NCI-H1092 (cell line): ENCODE data around the gene ADAM12.
"Not testable (repeated sequence)": the region's sequence is repeated elsewhere in the genome, so short reads cannot be mapped to it uniquely, and the experiment has no call there.

ENCODE experiments used
- DNase-seq: peaks from one replicate; lab custom pipeline; 2025; lab: John Stamatoyannopoulos, UW

The ADAM12 gene

GRCh38 chr10:126177417-126178030 is 210.8 kb downstream of the ADAM12 start:
- DNase-seq = no peak

DNA sequence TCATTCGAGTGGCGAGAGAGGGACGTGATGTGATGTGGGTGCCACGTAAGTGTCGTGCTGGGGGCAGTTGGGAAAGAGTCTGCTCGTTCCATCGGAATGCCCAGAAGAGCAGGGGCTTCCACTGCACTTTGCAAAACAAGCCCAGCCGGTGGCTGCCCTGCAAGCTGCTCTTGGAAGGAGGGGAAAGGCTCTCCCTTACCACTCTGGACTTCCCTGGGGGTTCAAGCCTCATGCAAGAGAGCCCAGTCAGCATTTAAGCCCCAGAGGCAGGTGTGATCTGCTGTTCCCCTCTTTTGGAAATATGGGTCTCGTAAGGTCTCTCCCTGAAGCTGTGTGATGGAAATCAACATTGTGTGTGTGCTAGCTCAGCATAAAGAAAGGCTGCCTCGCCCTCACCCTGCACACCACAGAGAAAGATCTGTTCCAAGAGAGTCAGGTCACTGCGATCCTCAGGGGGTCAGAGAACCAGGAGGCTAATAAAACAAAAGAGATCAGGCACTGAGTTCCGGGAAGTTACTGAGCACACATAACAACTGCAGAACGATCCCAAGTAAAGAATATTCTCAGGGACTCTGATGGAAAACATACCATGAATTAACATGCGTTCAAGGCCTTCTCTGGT is 212.5 kb downstream of the ADAM12 start:
- no peak for DNase-seq

DNA sequence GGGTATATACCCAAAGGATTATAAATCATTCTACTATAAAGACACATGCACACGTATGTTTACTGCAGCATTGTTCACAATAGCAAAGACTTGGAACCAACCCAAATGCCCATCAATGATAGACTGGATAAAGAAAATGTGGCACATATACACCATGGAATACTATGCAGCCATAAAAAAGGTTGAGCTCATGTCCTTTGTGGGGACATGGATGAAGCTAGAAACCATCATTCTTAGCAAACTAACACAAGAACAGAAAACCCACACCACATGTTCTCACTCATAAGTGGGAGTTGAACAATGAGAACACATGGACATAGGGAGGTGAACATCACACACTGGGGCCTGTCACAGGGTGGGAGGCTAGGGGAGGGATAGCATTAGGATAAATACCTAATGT is 215.5 kb downstream of the ADAM12 start:
- not testable (repeated sequence) for DNase-seq

GRCh38 chr10:126171555-126171954 is 216.7 kb downstream of the ADAM12 start:
- no peak for DNase-seq

DNA sequence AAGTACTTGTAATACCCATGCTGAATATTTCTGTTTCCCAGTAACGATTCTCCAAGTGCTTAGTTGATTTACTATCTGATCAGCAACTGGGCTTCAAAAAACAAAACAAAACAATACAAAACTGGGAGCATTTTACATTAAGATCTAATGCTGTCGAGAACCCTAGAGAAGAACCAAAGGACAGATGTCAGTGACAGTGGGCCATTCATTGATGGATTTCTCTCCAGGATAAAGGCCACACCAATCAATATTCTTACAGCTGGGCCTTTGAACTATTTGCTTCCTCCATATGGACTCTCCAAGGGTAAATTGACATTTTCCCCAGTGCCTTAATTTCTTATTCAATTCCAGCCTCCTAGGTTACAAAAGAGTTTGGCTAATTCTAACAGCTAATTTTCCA is 217.5 kb downstream of the ADAM12 start:
- DNase-seq = no peak

DNA sequence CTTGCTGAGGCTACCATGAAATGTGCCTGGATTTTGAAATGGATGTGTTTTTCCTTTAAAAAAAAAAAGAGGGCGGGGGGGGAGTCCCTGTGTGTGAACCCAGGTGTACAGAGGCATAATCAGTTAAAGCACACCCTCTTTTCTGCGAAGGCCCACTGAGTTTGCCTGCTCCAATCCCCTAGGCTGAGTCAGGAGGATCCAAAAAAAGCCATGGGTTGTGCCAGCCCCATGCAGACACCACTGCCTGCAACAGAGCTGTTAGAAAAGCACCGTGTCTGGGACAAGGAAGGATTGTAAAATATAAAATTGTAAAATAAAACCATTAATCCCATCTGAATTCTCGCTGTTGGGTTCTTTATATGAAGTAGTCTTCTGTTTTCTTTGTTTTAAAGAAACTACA is 217.9 kb downstream of the ADAM12 start:
- DNase-seq = no peak

DNA sequence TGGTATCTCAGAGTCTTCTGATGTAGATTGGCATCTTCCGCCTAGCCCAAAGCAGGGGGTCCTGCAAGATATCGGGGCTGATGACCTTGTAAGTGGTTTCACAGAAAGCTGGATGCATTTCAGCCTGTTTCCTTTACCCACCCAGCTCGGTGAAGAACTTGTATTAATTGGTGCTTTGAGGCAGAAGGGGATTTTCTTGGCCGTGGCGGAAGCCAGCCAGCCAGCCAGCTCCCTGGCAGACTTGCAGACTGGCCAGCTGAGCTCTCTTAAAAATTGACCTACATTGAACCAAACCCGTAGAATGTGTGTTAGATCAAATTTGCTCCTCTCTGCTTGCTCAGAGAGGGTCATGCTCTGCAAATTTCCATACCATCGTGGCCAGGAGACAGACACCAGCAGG is 218.4 kb downstream of the ADAM12 start:
- no peak for DNase-seq

GRCh38 chr10:126166797-126167196 is 221.5 kb downstream of the ADAM12 start:
- no peak for DNase-seq

DNA sequence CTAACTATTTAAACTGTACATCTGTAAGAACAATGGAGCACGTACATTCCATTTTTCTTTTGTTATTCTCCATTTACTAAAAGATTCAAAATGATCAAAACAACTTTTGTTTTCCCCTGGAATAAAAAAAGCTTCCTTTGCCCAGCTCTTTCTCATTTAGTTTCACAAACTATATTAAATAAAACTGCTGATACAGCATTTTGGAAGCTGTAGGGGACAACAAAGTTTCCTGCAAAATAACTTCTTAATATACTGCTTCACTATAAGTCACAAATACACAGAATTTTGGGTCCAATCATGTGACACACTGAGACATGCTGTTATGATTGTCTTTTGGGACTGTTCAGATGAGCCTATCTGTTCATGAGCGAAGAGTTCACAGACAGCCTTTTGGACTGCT is 222.4 kb downstream of the ADAM12 start:
- no peak for DNase-seq

DNA sequence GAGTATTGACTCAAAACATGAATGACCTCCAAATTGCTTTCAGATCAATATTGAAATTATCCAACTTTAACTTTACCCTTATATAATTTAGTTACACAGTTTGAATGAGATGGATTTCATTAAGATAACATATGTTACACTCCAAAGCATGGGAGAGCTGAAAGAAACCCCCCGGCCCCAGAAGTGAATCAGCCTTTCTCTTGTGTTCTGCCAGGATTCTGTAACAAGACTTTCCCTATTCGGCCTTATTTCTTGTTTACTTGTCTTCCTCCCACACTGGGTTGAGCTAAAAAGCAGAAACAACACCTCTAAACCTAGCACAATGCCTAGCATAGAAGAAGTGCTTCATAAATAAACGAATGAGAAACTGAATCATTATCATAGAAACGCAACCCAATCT is 224.8 kb downstream of the ADAM12 start:
- no peak for DNase-seq

- no peak for DNase-seq
These were observed 226.6 kb downstream of the ADAM12 start for GRCh38 chr10:126161691-126162090.

DNA sequence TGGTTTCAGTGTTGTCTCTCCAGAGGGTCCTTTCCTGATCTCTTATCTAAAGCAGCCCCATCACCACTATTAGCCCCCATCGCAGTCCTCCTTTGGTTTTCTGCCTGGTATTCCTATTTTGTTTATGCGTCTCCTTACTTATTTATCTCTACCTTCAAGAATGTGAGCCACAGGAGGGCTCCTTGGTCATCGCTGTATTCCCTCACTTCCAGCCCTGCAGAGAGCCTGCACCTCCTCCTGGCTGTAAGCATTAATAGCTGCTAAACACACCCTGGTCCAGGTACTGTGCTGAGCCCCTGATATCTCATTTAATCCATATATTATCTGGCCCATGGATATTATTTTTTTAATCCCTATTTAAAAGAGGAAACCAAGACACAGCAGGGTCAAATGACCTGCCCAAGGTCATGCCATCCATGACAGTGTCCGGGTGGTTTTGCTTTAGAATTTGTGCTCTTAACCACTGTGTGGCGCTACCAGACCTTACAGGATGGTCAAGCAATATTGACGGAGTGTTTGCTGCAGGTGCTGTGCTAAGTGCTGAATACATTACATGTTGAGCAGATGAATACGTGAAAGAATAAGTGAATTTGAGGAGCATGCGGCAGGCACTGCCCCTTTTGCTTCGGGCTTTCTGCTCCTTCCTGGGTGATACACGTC is 227.2 kb downstream of the ADAM12 start:
- DNase-seq = no peak

DNA sequence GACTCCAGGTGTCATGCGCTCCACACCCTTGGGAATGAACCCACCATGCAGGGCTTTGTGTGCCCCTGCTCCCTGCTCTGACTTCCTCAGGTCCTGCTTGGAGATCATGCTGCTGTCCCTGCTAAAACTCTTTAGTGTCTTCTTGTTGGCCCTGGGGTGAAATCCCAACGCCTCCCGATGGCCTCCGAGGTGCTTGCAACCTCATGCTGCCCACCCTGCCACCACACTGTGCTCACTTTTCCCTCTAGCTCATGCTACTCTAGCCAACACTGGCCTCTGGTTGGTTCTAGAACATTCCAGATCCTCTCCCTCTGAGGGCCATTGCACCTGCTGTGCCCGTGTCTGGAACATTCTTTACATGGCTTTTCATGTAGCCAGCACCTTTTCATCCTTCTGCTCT is 227.7 kb downstream of the ADAM12 start:
- DNase-seq = no peak

DNA sequence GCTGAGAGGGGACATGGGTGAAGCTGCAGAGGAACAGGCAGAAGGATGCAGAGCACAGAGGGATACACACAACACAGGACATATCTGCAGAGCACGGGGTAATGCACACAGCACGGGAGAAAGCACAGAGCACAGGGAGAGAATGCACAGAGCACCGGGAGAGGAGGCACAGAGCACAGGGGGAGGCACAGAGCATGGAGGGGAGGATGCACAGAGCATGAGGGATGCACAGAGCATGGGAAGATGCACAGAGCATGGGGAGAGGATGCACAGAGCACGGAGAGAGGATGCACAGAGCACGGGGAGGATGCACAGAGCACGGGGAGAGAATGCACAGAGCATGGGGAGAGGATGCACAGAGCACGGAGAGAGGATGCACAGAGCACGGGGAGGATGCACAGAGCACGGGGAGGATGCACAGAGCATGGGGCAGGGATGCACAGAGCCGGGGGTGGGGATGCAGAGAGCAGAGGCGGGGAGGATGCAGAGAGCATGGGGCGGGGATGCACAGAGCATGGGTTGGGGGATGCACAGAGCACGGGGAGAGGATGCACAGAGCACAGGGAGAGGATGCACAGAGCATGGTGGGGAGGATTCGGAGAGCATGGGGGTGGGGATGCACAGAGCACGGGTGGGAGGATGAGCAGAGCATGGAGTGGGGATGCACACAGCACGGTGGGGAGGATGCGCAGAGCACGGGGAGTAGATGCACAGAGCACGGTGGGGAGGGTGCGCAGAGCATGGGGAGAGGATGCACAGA is 230.0 kb downstream of the ADAM12 start:
- DNase-seq = no peak

DNA sequence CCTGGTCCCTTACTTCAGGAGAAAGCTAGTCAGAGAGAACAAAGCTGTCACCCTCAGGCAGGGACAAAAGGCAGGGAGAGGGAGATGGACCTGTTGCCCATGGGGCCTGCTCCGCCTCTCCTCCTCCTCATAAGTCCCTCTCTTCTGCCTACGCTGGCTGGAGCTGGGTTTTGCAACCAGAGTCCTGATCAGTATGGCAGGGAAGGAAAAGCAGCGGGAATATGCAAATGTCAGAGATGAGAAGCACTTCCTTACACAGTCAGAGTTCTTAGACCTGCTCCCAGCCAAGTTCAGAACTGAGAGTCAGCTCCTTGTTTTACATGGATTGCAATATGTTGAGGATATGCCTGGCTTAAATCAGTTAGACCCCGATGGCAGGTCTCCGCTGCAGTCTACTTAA is 231.1 kb downstream of the ADAM12 start:
- no peak for DNase-seq

DNA sequence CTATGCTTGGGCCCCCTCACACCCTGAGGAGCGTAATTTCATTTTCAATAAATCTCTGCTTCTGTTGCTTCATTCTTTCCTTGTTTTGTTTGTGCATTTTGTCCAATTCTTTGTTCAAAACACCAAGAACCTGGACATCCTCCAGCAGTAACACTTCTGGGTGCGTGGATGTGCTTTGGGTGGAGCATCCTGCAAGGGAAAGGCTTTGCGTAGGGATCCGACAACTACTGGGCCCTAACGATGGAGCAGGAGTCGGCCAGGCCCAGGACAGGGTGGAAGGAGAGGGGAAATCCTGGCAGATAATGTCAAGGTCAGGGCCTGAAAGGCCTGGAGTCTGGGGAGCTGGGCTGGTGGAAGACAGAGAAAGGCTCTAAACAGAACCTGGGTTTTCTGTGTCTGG is 231.8 kb downstream of the ADAM12 start:
- no peak for DNase-seq

DNA sequence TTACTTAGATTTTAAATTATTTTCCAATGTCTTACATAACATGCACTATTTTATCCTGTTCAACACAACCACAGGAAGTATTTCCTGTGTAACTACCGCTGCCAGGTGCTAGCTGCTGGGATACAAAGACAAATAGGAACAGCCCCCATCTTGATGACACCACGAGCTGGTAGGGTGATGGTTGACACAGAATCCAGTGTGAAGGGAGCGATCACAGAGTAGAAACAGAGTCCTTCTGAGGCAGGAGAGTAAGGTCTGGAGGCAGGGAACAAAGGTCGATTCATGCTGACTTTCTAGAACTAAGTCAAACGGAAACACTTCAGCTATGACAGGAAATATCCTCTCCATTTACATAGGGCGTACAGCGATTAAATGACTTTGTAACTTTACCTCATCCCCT is 232.3 kb downstream of the ADAM12 start:
- DNase-seq = no peak

GRCh38 chr10:126155528-126155927 is 232.7 kb downstream of the ADAM12 start:
- DNase-seq = no peak

GRCh38 chr10:126153711-126154628 is 234.3 kb downstream of the ADAM12 start:
- DNase-seq = no peak

DNA sequence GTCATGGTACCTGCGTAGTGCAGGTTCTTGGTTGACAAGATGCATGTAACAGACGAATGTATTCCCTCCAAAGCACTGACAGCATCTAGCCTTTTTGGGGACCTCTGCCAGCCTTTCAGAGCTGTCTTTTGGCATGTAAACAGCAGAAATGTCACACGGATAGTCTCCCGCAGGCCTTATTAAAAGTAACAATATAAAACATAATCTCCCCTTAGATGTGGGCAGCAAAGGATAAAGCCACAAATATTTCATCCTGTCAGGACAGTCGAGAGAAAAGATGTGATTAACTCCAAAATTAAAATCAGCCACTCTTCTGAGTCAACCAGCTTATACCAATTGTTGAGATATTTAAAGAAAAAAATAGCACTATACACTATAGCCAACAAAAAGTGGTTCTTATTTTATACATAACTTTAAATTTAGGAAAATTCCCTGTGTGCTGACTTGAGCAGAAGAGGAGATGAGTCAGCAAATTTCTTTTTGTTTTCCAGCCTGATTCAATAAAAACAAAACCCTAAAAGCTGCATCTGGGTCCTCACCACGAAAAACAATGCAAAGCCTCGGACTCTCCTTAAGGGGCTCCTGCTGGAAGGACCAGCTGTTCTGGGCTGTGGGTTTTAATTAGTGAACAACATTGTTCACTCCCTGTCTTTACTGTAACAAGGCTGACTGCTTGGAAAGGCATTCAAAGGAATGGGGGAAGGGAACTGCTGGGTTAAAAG is 240.2 kb downstream of the ADAM12 start:
- no peak for DNase-seq

DNA sequence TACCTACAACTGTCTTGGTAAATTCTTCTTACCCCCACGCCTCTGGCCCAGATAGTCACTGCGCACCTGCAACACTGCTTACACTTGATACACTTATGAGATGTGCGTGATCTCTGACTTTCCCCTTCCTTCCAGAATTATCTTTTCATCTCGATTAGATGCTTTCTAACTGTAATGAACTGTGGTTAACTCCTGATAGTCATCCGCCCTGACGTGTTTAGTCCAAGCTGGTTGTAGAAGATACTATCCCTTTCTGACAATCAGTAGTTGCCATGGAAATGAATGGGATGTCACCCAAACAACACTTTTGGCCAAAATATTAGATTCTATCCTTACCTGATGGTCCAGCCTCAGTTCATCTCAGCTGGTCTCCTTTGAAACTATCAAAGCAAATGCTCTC is 241.5 kb downstream of the ADAM12 start:
- DNase-seq = no peak
